ENCODE results near the gene EMB.

GRCh38 chr5:50439221-50439620 lies 1.9 kb downstream of the EMB start:
- TF ChIP-seq, protein P1, sequence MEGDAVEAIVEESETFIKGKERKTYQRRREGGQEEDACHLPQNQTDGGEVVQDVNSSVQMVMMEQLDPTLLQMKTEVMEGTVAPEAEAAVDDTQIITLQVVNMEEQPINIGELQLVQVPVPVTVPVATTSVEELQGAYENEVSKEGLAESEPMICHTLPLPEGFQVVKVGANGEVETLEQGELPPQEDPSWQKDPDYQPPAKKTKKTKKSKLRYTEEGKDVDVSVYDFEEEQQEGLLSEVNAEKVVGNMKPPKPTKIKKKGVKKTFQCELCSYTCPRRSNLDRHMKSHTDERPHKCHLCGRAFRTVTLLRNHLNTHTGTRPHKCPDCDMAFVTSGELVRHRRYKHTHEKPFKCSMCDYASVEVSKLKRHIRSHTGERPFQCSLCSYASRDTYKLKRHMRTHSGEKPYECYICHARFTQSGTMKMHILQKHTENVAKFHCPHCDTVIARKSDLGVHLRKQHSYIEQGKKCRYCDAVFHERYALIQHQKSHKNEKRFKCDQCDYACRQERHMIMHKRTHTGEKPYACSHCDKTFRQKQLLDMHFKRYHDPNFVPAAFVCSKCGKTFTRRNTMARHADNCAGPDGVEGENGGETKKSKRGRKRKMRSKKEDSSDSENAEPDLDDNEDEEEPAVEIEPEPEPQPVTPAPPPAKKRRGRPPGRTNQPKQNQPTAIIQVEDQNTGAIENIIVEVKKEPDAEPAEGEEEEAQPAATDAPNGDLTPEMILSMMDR (IDR thresholded peaks at IDR 0.05; ENCODE audit: low read depth, low read length, missing input control) = no peak
- no peak for TF ChIP-seq YY1 (IDR thresholded peaks at IDR 0.05)
- TF ChIP-seq EGR1 (IDR thresholded peaks at IDR 0.05; ENCODE audit: low read depth in 2 of 2) = no peak
- TF ChIP-seq JUND (IDR thresholded peaks at IDR 0.05) = no peak
- no peak for TF ChIP-seq MAX (IDR thresholded peaks at IDR 0.05)
- TF ChIP-seq FOXA1 (IDR thresholded peaks at IDR 0.05) = no peak
- no peak for TF ChIP-seq REST (IDR thresholded peaks at IDR 0.05)
- TF ChIP-seq SP1 (IDR thresholded peaks at IDR 0.05) = no peak
- TF ChIP-seq, protein P2, sequence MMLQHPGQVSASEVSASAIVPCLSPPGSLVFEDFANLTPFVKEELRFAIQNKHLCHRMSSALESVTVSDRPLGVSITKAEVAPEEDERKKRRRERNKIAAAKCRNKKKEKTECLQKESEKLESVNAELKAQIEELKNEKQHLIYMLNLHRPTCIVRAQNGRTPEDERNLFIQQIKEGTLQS (IDR thresholded peaks at IDR 0.05) = no peak
- TF ChIP-seq FOXA2 (IDR thresholded peaks at IDR 0.05) = no peak
- no peak for TF ChIP-seq RAD21 (IDR thresholded peaks at IDR 0.05)
- TF ChIP-seq TAF1 (conservative IDR thresholded peaks at IDR 0.05) = no peak
